Glutamatergic neuron (in vitro differentiated cells): ENCODE results near the gene OLFML3. TPM values are rescaled to one million over a fixed set of nuclear protein-coding genes. Genes with fewer than 3 reads are reported as not detected.

ENCODE experiments used
- DNase-seq: peaks from one replicate; pipeline ENCODE4 v3.0.0; 2022
- H3K27ac Mint-ChIP-seq: one replicate; pipeline ENCODE4 v1.8.0; 2020; ENCODE audit warnings: mild to moderate bottlenecking, mixed read lengths, inconsistent platforms; ENCODE audit not compliant: unreplicated experiment
- H3K27me3 Mint-ChIP-seq: one replicate; pipeline ENCODE4 v1.8.0; 2020; ENCODE audit warnings: mild to moderate bottlenecking, moderate library complexity, mixed read lengths, inconsistent platforms; ENCODE audit not compliant: unreplicated experiment
- H3K36me3 Mint-ChIP-seq: one replicate; pipeline ENCODE4 v1.8.0; 2020; ENCODE audit warnings: mild to moderate bottlenecking, mixed read lengths, inconsistent platforms; ENCODE audit not compliant: unreplicated experiment
- H3K4me1 Mint-ChIP-seq: one replicate; pipeline ENCODE4 v1.8.0; 2020; ENCODE audit warnings: mild to moderate bottlenecking, low read depth, mixed read lengths, inconsistent platforms; ENCODE audit not compliant: unreplicated experiment
- H3K4me3 Mint-ChIP-seq: one replicate; pipeline ENCODE4 v1.8.0; 2020; ENCODE audit warnings: mild to moderate bottlenecking, mixed read lengths, inconsistent platforms; ENCODE audit not compliant: unreplicated experiment
- H3K9me3 Mint-ChIP-seq: one replicate; pipeline ENCODE4 v1.8.0; 2020; ENCODE audit warnings: mild to moderate bottlenecking, moderate library complexity, mixed read lengths, inconsistent platforms; ENCODE audit not compliant: unreplicated experiment
- CTCF ChIP-seq: fragments of 200-600 bp; sonication (generic); IDR thresholded peaks from one replicate; pipeline ENCODE4 v1.5.0; 2021; ENCODE audit not compliant: partially characterized antibody, unreplicated experiment
- total RNA-seq: library from RNA; stranded (reverse); fragmentation: NEBNext Ultra II Directional; extraction: Animal tissue kit (Norgen Biotek cat#: 25700); gene quantifications from one replicate; pipeline ENCODE4 v1.2.1, GENCODE V29; 2021; ENCODE audit not compliant: unreplicated experiment

Gene OLFML3
- total RNA-seq, 1 donor from 2014 or later, result 2.9 TPM

- Mint-ChIP-seq H3K27ac (peak overlapping the region; percentile 59), H3K9me3 (peaks cover 2% of the 10 kb centered on the region), H3K4me3 (no peak overlapping the region), H3K27me3 (peaks cover 8% of the 10 kb centered on the region), H3K36me3 (no peaks in the 10 kb centered on the region), H3K4me1 (peaks cover 32% of the 10 kb centered on the region)
- DNase-seq, result no peak
- TF ChIP-seq CTCF, result peak; percentile 67
These were observed 2.5 kb upstream of the OLFML3 start for GRCh38 chr1:113976609-113977278.

- H3K27ac Mint-ChIP-seq, result peak overlapping the region; percentile 49
- H3K4me1 Mint-ChIP-seq, result peaks cover 36% of the 10 kb centered on the region
- H3K4me3 Mint-ChIP-seq, result no peak overlapping the region
- no peaks in the 10 kb centered on the region for H3K36me3 Mint-ChIP-seq
- no peak for TF ChIP-seq CTCF
- peaks cover 2% of the 10 kb centered on the region for H3K9me3 Mint-ChIP-seq
- peaks cover 8% of the 10 kb centered on the region for H3K27me3 Mint-ChIP-seq
- no peak for DNase-seq
These were observed 1.4 kb upstream of the OLFML3 start for GRCh38 chr1:113977906-113978305.

GRCh38 chr1:113980110-113980509 is 836 bp downstream of the OLFML3 start:
- Mint-ChIP-seq H3K9me3 (peaks cover 2% of the 10 kb centered on the region), H3K36me3 (no peaks in the 10 kb centered on the region), H3K4me1 (peaks cover 43% of the 10 kb centered on the region), H3K27ac (no peak overlapping the region), H3K27me3 (peaks cover 15% of the 10 kb centered on the region), H3K4me3 (no peak overlapping the region)
- TF ChIP-seq CTCF, result no peak
- DNase-seq, result peak; percentile 21

GRCh38 chr1:113981962-113982931 is 3.0 kb downstream of the OLFML3 start:
- no peak overlapping the region for H3K4me3 Mint-ChIP-seq

More at GRCh38 chr1:113981962-113982931, 3.0 kb downstream of the OLFML3 start:
- Mint-ChIP-seq H3K4me1 (peaks cover 33% of the 10 kb centered on the region), H3K27me3 (peaks cover 13% of the 10 kb centered on the region), H3K9me3 (peaks cover 5% of the 10 kb centered on the region), H3K36me3 (no peaks in the 10 kb centered on the region), H3K27ac (no peak overlapping the region)
- no peak for DNase-seq
- no peak for TF ChIP-seq CTCF
